Activated T-cell treated with anti-CD3 and anti-CD28 coated beads, Interleukin-2, amount 50 U/mL, for 72 hours (primary cell): ENCODE measurements around the gene DOCK4. TPM values are rescaled to one million over a fixed set of nuclear protein-coding genes. Genes with fewer than 3 reads are reported as not detected.

Experiments used
- ATAC-seq, 2 donors: fragments of 150-1000 bp; cut with Tn5 transposase; replicated peaks in 1 of 2; 2 replicates each; pipeline ENCODE4 v1.10.0; 2021; ENCODE audit warnings: moderate library complexity in 2 of 2, mild to moderate bottlenecking in 1 of 2
- DNase-seq, 2 donors: peaks; one replicate each; pipeline ENCODE4 v3.0.0; 2021 to 2022; ENCODE audit warnings: mixed read lengths in 1 of 2
- H3K27ac Mint-ChIP-seq: one replicate; pipeline ENCODE4 v1.8.0; 2022; ENCODE audit warnings: mild to moderate bottlenecking, moderate library complexity, mixed read lengths
- H3K27me3 Mint-ChIP-seq: one replicate; pipeline ENCODE4 v1.8.0; 2022; ENCODE audit warnings: low read depth, mixed read lengths
- H3K36me3 Mint-ChIP-seq, 2 donors: one replicate each; pipeline ENCODE4 v1.8.0; 2022; ENCODE audit warnings: mixed read lengths in 2 of 2, mild to moderate bottlenecking in 1 of 2; ENCODE audit not compliant: insufficient read depth in 2 of 2
- H3K4me1 Mint-ChIP-seq: one replicate; pipeline ENCODE4 v1.8.0; 2022; ENCODE audit warnings: low read depth, mixed read lengths
- H3K4me3 Mint-ChIP-seq, 2 donors: one replicate each; pipeline ENCODE4 v1.8.0; 2022; ENCODE audit warnings: mild to moderate bottlenecking in 2 of 2, mixed read lengths in 2 of 2, moderate library complexity in 2 of 2
- H3K9me3 Mint-ChIP-seq, 2 donors: one replicate each; pipeline ENCODE4 v1.8.0; 2022; ENCODE audit warnings: mixed read lengths in 2 of 2
- total RNA-seq, 2 donors: library from RNA; stranded (reverse); gene quantifications; one replicate each; pipeline ENCODE4 v1.2.3, GENCODE V29; 2022

Gene DOCK4
- total RNA-seq, 2 donors from 2014 or later = 0.29 to 0.53 TPM

DNA sequence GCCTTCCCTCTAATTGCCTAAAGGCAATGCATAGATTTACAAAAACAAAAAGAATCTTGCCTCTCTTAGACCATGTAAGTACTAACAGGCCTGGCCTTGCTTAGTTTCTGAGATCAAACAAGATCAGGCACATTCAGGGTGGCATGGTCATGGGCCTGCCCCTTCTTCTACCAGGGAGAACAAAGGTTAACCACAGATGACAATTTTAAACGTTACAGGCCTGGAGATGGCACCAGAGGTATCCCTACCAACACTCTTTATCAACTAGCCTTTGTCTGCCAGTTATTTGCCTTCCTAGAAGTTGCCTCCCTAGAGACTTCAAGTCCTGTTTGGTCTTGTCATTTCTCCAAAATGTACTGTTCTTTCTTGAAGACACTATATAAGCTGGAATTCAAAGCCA lies 252.6 kb downstream of the DOCK4 start:
- Mint-ChIP-seq H3K4me1 (no peaks in the 10 kb centered on the region), H3K27ac (no peak overlapping the region), H3K9me3 (no peaks in the 10 kb centered on the region), H3K27me3 (no peaks in the 10 kb centered on the region), H3K4me3 (no peak overlapping the region), H3K36me3 (no peaks in the 10 kb centered on the region)
- ATAC-seq (no peak), DNase-seq (no peak)

DNA sequence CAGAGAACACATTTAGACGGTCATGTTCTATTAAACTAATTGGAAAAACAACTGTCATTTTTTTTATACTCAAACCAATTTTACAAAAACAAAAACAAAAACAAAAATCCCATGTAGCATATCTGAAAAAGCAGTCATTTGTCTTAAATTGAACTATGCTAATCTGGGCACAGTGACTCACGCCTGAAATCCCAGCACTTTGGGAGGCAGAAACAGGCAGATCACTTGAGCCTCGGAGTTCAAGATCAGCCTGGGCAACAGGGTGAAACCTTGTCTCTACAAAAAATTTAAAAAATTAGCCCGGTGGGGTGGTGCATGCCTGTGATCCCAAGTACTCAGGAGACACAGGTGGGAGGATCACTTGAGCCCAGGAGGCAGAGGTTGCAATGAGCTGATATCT lies 253.4 kb downstream of the DOCK4 start:
- Mint-ChIP-seq H3K36me3 (no peaks in the 10 kb centered on the region), H3K27ac (no peak overlapping the region), H3K27me3 (no peaks in the 10 kb centered on the region), H3K4me1 (no peaks in the 10 kb centered on the region), H3K4me3 (no peak overlapping the region), H3K9me3 (no peaks in the 10 kb centered on the region)
- DNase-seq (no peak), ATAC-seq (no peak)

DNA sequence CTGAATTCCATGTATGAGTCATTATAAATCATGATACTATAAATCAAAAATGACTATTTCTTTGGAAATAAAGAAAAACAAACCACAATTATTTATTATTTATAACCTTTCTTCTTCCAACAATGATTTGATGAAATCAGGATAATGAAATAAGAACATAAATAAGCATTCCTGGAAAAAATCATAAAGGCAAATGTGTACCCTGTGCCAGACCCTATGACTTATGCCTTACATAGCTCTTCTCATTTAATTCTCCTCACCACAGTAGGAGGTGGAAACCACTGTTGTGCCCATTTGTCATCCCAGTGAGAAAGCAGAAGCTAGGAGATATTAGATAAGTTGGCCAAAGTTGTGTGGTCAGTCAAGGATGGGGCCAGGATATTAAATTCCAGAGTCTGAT lies 255.1 kb downstream of the DOCK4 start:
- ATAC-seq (no peak), DNase-seq (no peak)
- Mint-ChIP-seq H3K36me3 (no peaks in the 10 kb centered on the region), H3K27ac (no peak overlapping the region), H3K27me3 (no peaks in the 10 kb centered on the region), H3K4me1 (no peaks in the 10 kb centered on the region), H3K9me3 (no peaks in the 10 kb centered on the region), H3K4me3 (no peak overlapping the region)

DNA sequence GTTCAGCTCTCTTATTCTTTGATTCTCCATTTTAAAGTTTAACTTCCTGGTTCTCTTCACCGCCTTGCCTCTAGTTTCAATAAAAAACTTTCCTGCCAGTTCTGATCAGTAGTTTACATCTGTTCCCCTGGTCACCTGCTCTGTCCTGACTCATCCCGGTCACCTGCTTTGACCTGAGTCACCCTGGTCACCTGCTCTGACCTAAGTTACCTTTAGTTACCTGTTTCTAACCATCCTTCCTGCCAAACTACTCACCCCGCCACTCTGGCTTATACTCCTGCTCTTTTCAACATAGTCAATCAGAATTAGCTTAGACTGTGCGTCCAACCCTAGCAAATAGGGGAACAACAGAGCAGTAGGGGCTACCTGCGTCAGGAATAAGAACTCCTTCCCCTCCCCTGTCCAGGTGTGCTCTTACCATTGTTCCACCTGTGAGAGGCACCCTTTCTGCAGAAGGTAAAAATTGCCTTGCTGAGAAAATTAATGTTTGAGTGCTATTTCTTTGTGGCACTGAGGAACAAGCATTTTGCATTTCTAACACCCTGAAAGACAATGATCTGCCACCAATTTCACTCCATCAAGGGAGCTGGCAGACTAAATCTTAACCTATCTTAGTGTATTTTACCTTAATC lies 263.6 kb downstream of the DOCK4 start:
- no peak overlapping the region for H3K27ac Mint-ChIP-seq
- H3K4me1 Mint-ChIP-seq = no peaks in the 10 kb centered on the region
- no peak overlapping the region for H3K4me3 Mint-ChIP-seq
- H3K27me3 Mint-ChIP-seq = no peaks in the 10 kb centered on the region
- no peak for ATAC-seq
- H3K36me3 Mint-ChIP-seq = peaks cover 4 to 6% of the 10 kb centered on the region in 2 donors
- peaks cover 6 to 10% of the 10 kb centered on the region in 2 donors for H3K9me3 Mint-ChIP-seq
- DNase-seq = no peak

DNA sequence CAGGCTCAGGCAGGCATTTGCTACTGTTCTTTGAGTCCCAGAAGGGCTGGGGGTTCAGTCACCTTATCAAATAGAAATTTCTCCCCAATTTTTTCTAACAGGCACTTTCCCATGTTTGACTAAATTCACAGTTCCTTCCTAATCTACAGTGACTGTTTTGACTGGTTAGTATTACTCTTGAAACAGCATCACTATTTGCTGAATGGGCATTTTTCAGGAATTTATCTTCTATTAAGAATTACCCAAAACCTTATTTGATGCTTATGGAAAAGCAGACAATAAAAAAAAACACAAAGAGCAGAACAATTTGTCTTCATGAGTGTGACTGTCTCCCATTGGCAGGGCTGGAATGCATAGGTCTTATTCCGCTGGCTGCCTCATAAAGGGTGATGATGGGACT lies 269.0 kb downstream of the DOCK4 start:
- no peak overlapping the region for H3K4me3 Mint-ChIP-seq
- no peak for DNase-seq
- no peaks in the 10 kb centered on the region for H3K27me3 Mint-ChIP-seq
- H3K4me1 Mint-ChIP-seq = no peaks in the 10 kb centered on the region
- H3K9me3 Mint-ChIP-seq = peaks cover under 1 to 5% of the 10 kb centered on the region in 2 donors
- H3K36me3 Mint-ChIP-seq = peaks cover 0 to 2% of the 10 kb centered on the region in 2 donors
- no peak overlapping the region for H3K27ac Mint-ChIP-seq
- ATAC-seq = no peak

DNA sequence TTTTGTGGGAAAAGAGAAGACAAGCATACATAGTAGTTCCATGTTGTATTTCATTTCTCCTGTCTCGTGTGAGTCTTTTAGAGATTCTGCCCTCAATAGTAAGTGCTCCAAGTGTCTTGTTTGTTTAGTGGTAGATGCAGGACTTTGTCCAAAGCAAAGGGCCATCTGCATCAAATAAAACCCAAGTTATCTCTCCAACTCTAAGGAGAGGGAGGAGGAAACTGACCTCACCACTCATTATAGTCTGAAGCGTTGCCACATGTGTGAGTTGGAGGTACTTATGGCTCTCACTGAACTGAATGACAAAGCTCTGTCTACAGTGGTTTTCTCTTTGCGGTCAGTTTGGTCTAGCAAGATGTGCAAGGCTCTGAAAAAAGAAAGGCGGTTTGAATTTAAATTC lies 272.6 kb downstream of the DOCK4 start:
- Mint-ChIP-seq H3K4me3 (no peak overlapping the region), H3K4me1 (peaks cover 9% of the 10 kb centered on the region), H3K9me3 (no peaks in the 10 kb centered on the region), H3K27me3 (no peaks in the 10 kb centered on the region), H3K27ac (no peak overlapping the region), H3K36me3 (no peaks in the 10 kb centered on the region)
- ATAC-seq (no peak), DNase-seq (no peak)

DNA sequence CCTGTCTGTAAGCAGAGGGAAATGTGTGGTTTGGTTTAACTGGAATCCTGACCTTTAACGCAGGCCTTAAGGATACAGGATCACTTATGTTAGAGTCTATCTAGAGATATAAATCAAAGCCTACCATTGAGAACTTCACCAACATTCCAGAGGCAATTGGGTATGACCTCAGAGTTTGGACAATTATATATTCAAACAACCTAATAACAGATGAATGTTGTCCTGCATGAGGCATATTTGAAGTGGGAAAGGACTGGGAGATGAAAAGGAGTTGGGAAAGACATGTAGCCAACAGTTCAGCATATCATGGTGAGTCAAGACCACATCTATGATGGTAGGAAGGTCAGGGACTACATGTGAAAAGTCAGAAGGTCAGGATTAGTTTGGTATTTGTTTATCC lies 274.2 kb downstream of the DOCK4 start:
- H3K4me1 Mint-ChIP-seq = peaks cover 9% of the 10 kb centered on the region
- no peaks in the 10 kb centered on the region for H3K9me3 Mint-ChIP-seq
- H3K27me3 Mint-ChIP-seq = no peaks in the 10 kb centered on the region
- H3K4me3 Mint-ChIP-seq = no peak overlapping the region
- DNase-seq = no peak
- no peak for ATAC-seq
- H3K27ac Mint-ChIP-seq = no peak overlapping the region
- H3K36me3 Mint-ChIP-seq = no peaks in the 10 kb centered on the region

DNA sequence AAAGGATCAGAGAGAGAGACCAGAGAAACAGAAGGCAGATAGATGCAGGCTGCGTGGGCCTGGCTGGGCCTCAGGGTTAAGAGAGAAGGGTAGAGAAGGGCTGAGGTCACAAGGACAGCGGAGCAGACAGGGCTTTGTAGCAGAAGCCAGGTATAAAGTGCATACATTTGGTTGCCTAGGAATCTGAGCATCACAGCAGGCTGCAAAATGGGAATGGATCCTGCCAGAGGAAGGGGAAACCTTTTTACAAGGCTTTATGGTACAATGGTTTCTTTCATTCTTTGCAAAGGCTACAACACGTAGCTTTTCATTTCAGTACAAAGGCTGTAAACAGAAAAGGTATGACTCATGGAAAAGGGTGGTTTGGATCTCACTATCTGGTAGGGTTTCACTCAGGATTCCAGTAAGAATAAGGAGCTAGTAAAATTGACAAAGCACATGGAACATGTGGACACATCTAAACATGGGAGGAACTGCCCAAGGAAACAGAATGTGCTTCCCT lies 275.1 kb downstream of the DOCK4 start:
- no peak overlapping the region for H3K27ac Mint-ChIP-seq
- peak; percentile 47 to 87 for ATAC-seq
- no peaks in the 10 kb centered on the region for H3K36me3 Mint-ChIP-seq
- no peaks in the 10 kb centered on the region for H3K27me3 Mint-ChIP-seq
- peak overlapping the region in 1 of 2 donors; percentile 0 for H3K4me3 Mint-ChIP-seq
- peaks cover 9% of the 10 kb centered on the region for H3K4me1 Mint-ChIP-seq
- H3K9me3 Mint-ChIP-seq = no peaks in the 10 kb centered on the region
- DNase-seq = no peak

DNA sequence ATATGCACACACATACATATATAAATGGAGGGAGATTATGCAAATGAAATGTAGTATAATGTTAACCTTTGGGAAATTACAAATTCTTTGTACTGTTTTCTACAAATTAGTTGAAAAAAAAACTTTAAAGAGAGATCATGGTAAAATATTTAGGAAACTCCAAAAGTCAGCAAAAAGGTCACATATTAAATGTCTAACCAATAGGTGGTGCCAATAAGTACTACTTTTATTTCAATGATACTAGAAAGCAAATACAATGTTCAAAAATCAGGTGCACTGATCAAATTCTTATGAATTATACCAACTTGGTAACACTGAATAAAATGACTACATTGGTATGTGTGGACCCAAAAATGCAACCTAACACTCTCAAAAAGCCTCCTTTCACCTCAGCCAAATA lies 276.9 kb downstream of the DOCK4 start:
- H3K27ac Mint-ChIP-seq = no peak overlapping the region
- H3K9me3 Mint-ChIP-seq = no peaks in the 10 kb centered on the region
- ATAC-seq = no peak
- DNase-seq = no peak
- H3K4me3 Mint-ChIP-seq = no peak overlapping the region
- peaks cover 1% of the 10 kb centered on the region for H3K27me3 Mint-ChIP-seq
- no peaks in the 10 kb centered on the region for H3K36me3 Mint-ChIP-seq
- H3K4me1 Mint-ChIP-seq = peaks cover 9% of the 10 kb centered on the region

DNA sequence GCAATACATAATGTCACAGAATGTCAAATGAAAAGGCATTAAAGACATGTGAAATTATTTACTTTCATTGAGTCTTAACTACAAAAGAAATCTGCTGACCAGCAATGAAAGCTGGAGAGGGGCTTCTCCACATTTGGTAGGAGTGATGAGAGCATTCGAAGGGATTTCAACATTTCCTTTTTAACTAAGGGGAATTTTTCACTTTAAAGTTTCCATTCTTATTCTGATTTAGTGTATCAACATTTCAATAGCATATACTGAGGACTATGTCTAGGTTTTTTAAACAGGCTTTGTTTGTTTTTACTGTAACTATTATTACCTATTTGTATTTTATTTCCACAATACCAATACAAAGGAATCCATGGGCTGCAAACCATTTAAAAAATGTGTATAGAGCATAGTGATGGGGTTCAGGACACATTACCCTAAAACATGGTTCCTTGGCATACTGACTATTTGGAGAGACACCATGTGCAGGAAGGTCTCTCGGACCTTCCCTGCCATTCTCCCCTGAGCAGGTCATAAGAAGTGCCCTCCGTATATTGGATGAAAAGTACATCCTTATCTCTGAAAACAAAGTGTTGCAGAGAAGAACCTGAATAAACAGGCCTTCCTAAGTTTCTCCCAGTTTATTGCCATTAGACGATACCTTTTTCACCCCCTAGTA lies 278.7 kb downstream of the DOCK4 start:
- no peak for DNase-seq
- Mint-ChIP-seq H3K4me3 (no peak overlapping the region), H3K4me1 (peaks cover 9% of the 10 kb centered on the region), H3K27ac (no peak overlapping the region), H3K27me3 (peaks cover 5% of the 10 kb centered on the region), H3K36me3 (no peaks in the 10 kb centered on the region), H3K9me3 (no peaks in the 10 kb centered on the region)
- no peak for ATAC-seq

DNA sequence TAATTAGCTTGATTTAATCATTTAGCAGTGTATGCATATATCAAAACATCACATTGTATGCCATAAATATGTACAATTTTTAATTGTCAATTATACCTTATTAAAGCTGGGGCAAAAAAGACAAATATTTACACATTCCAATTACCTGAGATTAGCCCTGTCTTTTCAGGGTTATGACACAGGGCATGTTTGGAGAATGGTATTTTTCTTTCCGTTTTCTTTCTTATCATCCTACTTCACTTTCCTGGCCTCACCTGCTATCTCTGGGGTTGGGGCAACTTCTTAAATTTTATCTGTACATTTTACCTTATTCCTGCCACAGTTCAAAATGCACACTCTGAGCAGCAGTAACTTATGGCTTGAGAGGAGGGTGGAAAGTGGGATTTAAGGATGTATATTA lies 285.9 kb downstream of the DOCK4 start:
- H3K36me3 Mint-ChIP-seq = no peaks in the 10 kb centered on the region
- no peaks in the 10 kb centered on the region for H3K9me3 Mint-ChIP-seq
- no peak for DNase-seq
- no peak overlapping the region for H3K27ac Mint-ChIP-seq
- H3K27me3 Mint-ChIP-seq = peaks cover 21% of the 10 kb centered on the region
- no peaks in the 10 kb centered on the region for H3K4me1 Mint-ChIP-seq
- H3K4me3 Mint-ChIP-seq = no peak overlapping the region
- no peak for ATAC-seq

DNA sequence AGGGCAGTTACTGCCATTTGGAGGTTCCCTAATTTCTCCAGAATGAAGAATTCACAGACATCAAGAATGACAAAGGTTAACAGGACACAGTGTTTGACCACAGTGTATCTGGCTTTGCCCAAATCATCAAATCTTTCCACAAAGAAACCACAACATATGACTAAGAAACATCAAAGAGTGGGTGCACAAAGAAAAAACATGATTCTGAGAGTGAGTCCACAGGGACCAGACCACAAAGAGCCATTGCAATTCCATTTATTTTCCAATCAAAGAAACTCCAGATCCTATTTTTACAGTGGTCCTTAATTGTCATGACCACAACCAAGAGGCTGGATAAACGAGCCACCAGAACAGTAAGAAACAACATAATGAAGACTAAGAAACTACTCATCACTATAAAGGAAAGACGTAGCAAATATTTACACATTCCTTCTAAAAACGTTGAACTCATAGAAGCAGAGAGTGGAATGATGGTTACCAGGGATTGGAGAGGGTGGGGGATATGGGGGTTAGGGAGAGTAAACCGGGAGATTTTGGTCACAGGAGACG lies 286.5 kb downstream of the DOCK4 start:
- Mint-ChIP-seq H3K4me1 (no peaks in the 10 kb centered on the region), H3K4me3 (no peak overlapping the region), H3K27me3 (peaks cover 21% of the 10 kb centered on the region), H3K27ac (no peak overlapping the region), H3K9me3 (no peaks in the 10 kb centered on the region), H3K36me3 (no peaks in the 10 kb centered on the region)
- DNase-seq = no peak
- no peak for ATAC-seq

DNA sequence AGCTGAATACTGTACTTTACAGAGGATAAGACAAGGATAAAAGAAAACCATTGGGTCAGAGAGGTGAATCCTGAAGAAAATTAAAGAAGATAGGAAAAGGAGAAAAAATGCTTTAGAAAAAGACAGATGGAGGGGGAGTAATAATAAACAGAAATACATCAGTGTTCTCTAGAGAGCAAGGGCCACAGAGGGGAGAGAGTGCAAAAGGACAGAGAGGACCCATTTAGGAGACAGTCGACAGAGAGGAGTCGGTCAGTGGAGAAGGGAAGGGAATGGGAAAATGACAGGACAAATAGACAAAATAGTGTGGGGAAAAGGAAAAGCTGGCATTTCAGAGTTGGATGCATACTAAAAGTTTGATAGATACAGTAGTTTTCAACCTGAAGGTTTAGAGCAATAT lies 287.0 kb downstream of the DOCK4 start:
- H3K4me1 Mint-ChIP-seq = no peaks in the 10 kb centered on the region
- H3K9me3 Mint-ChIP-seq = no peaks in the 10 kb centered on the region
- ATAC-seq (no peak), DNase-seq (no peak)
- H3K36me3 Mint-ChIP-seq = no peaks in the 10 kb centered on the region
- peaks cover 19% of the 10 kb centered on the region for H3K27me3 Mint-ChIP-seq
- H3K27ac Mint-ChIP-seq = no peak overlapping the region
- H3K4me3 Mint-ChIP-seq = no peak overlapping the region

DNA sequence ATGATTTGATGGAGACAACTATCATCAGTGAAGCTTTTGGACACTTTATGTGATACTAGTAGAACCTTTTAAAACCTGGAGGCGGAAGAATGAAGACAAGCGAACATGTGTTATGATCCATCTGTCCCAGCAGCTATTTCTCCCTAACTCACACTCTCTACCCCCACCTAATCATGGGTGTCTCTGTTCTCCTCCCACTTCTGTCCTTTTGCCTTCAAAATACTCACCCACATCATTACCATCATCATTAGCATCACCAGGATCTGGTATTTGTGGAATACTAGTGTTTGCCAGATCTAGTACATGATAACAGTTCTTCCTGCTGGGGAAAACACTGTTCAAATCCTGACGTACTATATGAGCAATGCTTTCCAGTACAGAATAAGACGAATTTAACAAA lies 287.7 kb downstream of the DOCK4 start:
- Mint-ChIP-seq H3K27ac (no peak overlapping the region), H3K4me1 (no peaks in the 10 kb centered on the region), H3K36me3 (no peaks in the 10 kb centered on the region), H3K4me3 (no peak overlapping the region), H3K27me3 (peaks cover 16% of the 10 kb centered on the region), H3K9me3 (no peaks in the 10 kb centered on the region)
- ATAC-seq = no peak
- no peak for DNase-seq
